ENCODE data around the gene IFNGR2. TPM values are rescaled to one million over a fixed set of nuclear protein-coding genes. Genes with fewer than 3 reads are reported as not detected.

Gene IFNGR2
- total and polyA plus RNA-seq, 2 of the 4 experiments (the other 2 are of a cell fraction) = 66.0 to 73.8 TPM

- TF ChIP-seq SMC3 (IDR thresholded peaks at IDR 0.05; ENCODE audit: low read depth, low read length) (no peak), RCOR1 (IDR thresholded peaks at IDR 0.05; ENCODE audit: insufficient replicate concordance, low read length) (no peak)
These were observed 76.7 kb downstream of the IFNGR2 start, which contains the start of gene TMEM50B (continued) for GRCh38 chr21:33479679-33480480.

GRCh38 chr21:33480481-33481103 lies 77.4 kb downstream of the IFNGR2 start:
- in situ Hi-C loops (cut with MboI; ENCODE audit: low sequenced_read_pairs) (no loop called here), intact Hi-C loops (cut with micrococcal nuclease) (no loop called here)
- TF ChIP-seq ELK1 (IDR thresholded peaks at IDR 0.05; ENCODE audit: borderline replicate concordance, low read depth, low read length) (no peak), BHLHE40 (IDR thresholded peaks at IDR 0.05; ENCODE audit: low read depth, low read length) (no peak), RFX5 (IDR thresholded peaks at IDR 0.05; ENCODE audit: low read depth, low read length) (no peak), MXI1 (IDR thresholded peaks at IDR 0.05; ENCODE audit: borderline replicate concordance, low read depth, low read length) (no peak), CEBPB (IDR thresholded peaks at IDR 0.05; ENCODE audit: low read depth, low read length) (no peak), CHD1 (IDR thresholded peaks at IDR 0.05; ENCODE audit: low read depth, low read length) (no peak), RCOR1 (IDR thresholded peaks at IDR 0.05; ENCODE audit: insufficient replicate concordance, low read length) (no peak), MAZ (IDR thresholded peaks at IDR 0.05; ENCODE audit: borderline replicate concordance, low read depth, low read length) (no peak)
- TF ChIP-seq, protein P1, sequence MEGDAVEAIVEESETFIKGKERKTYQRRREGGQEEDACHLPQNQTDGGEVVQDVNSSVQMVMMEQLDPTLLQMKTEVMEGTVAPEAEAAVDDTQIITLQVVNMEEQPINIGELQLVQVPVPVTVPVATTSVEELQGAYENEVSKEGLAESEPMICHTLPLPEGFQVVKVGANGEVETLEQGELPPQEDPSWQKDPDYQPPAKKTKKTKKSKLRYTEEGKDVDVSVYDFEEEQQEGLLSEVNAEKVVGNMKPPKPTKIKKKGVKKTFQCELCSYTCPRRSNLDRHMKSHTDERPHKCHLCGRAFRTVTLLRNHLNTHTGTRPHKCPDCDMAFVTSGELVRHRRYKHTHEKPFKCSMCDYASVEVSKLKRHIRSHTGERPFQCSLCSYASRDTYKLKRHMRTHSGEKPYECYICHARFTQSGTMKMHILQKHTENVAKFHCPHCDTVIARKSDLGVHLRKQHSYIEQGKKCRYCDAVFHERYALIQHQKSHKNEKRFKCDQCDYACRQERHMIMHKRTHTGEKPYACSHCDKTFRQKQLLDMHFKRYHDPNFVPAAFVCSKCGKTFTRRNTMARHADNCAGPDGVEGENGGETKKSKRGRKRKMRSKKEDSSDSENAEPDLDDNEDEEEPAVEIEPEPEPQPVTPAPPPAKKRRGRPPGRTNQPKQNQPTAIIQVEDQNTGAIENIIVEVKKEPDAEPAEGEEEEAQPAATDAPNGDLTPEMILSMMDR (conservative IDR thresholded peaks at IDR 0.05; ENCODE audit: low read depth, low read length) = no peak

More at GRCh38 chr21:33480481-33481103, 77.4 kb downstream of the IFNGR2 start:
- 0 out of 2 replicates have a peak, but pooled peaks cover 2% of the 10 kb centered on the region for H3K36me3 ChIP-seq (ENCODE audit: control insufficient read depth, insufficient read depth, low read length)
- H2AFZ ChIP-seq (replicated peaks; ENCODE audit: low read length, poor library complexity) = peak overlapping the region; percentile 98
- peak overlapping the region; percentile 82 for H3K56ac ChIP-seq (ENCODE audit: extremely low read depth, insufficient read depth, low read length)
- H4K5ac ChIP-seq (ENCODE audit: low read depth, low read length) = peak overlapping the region; percentile 88
- peak overlapping the region; percentile 92 for H3K23ac ChIP-seq (ENCODE audit: low read depth, low read length)
- H3K4me2 ChIP-seq (ENCODE audit: low read depth, low read length) = peak overlapping the region; percentile 63
- BruUV-seq (replicated peaks) = no TSS peak
- H3K27ac ChIP-seq (ENCODE audit: insufficient read depth, low read length) = peak overlapping the region; percentile 88
- H2BK120ac ChIP-seq (ENCODE audit: low read depth, low read length) = peak overlapping the region; percentile 37; the same call in 1 of the 2 replicates
- H2AK9ac ChIP-seq (replicated peaks; ENCODE audit: low read depth, low read length, poor library complexity) = peak overlapping the region; percentile 84
- H3K79me1 ChIP-seq (ENCODE audit: low read depth in 1 of 2, low read length in 2 of 2) = peaks cover 6 to 21% of the 10 kb centered on the region in 2 experiments
- H3K9me1 ChIP-seq (ENCODE audit: insufficient read depth, low read length) = peaks cover 7% of the 10 kb centered on the region; the same call in 1 of the 2 replicates
- H3K4me1 ChIP-seq (ENCODE audit: control insufficient read depth, insufficient read depth, low read length) = 0 out of 2 replicates have a peak, but pooled peaks cover 2% of the 10 kb centered on the region
- 92% methylated on average over 2 of the region's 17 CpGs; no CpG with 5 or more reads in 1 of the 2 experiments for WGBS, 2 experiments (ENCODE audit: extremely low coverage in 2 of 2, insufficient read length in 1 of 2)
- POLR2A ChIA-PET (ENCODE audit: unreplicated experiment) = interaction anchor here (0.5 to 1.5 kb wide), 2 partner anchors 10 to 16 kb away, joined by 4 to 5 read pairs; partner anchors contain the start of gene DNAJC28
- H4K91ac ChIP-seq (ENCODE audit: insufficient read depth, low read depth, low read length) = peak overlapping the region; percentile 78
- H3K4ac ChIP-seq (ENCODE audit: low read depth, low read length) = peak overlapping the region; percentile 67
- H3K9ac ChIP-seq (ENCODE audit: low read depth, low read length) = peak overlapping the region; percentile 85
- dilution Hi-C loops (cut with HindIII; ENCODE audit: low sequenced_read_pairs, unreplicated experiment) = no loop called here
- H3K14ac ChIP-seq (replicated peaks; ENCODE audit: low read depth, low read length) = peak overlapping the region; percentile 81
- no peak overlapping the region for H2BK20ac ChIP-seq (ENCODE audit: low read depth, low read length)
- peak overlapping the region; percentile 33 for H3K18ac ChIP-seq (ENCODE audit: low read depth, low read length)
- H2BK5ac ChIP-seq (ENCODE audit: low read depth, low read length, poor library complexity, severe bottlenecking) = peak overlapping the region; percentile 81
- H4K20me1 ChIP-seq (ENCODE audit: insufficient read depth, low read length) = 0 out of 2 replicates have a peak, but pooled peaks cover 5% of the 10 kb centered on the region
- H2BK15ac ChIP-seq (ENCODE audit: low read depth, low read length) = no peak overlapping the region
- H2AK5ac ChIP-seq (ENCODE audit: low read depth, low read length) = no peak overlapping the region
- H4K8ac ChIP-seq (ENCODE audit: low read depth in 2 of 2, low read length in 2 of 2) = peak overlapping the region; percentile 74 to 78
- peak overlapping the region; percentile 97 for H3K4me3 ChIP-seq (ENCODE audit: insufficient read depth, low read depth, low read length)
- DNase-seq = no peak
- CTCF ChIA-PET = interaction anchor here (0.6 kb wide), 1 partner anchor 35 kb away, joined by 4 read pairs; no protein-coding TSS in a partner anchor
- no peaks in the 10 kb centered on the region for H3K27me3 ChIP-seq (ENCODE audit: control insufficient read depth, insufficient read depth, low read length)
- no peak for ATAC-seq (ENCODE audit: low read depth)
- no peaks in the 10 kb centered on the region for H3K9me3 ChIP-seq (ENCODE audit: control insufficient read depth, insufficient read depth, low read length)
